Karpas-422 (cell line): ENCODE results near the gene HIBCH. TPM values are rescaled to one million over a fixed set of nuclear protein-coding genes. Genes with fewer than 3 reads are reported as not detected.
A peak's percentile ranks its signal among the peaks of the same experiment; 100 is the strongest.

Source experiments
- DNase-seq: peaks from one replicate; pipeline ENCODE4 v3.0.0-alpha.2; 2015
- H2AFZ ChIP-seq: fragments of 200-600 bp; sonication (generic); 2 replicates; pipeline ENCODE4 v1.6.1; 2014; ENCODE audit warnings: antibody characterized with exemption, low read length, mixed read lengths
- H3K27ac ChIP-seq: fragments of 200-600 bp; sonication (generic); 2 replicates; pipeline ENCODE4 v1.5.1; 2014; ENCODE audit warnings: mild to moderate bottlenecking, low read length, moderate library complexity
- H3K27me3 ChIP-seq: fragments of 200-600 bp; sonication (generic); 2 replicates; pipeline ENCODE4 v1.6.1; 2014; ENCODE audit warnings: low read length, mixed read lengths
- H3K36me3 ChIP-seq: fragments of 200-600 bp; sonication (generic); 2 replicates; pipeline ENCODE4 v1.6.1; 2014; ENCODE audit warnings: low read length, mixed read lengths; ENCODE audit not compliant: insufficient read depth
- H3K4me1 ChIP-seq: fragments of 200-600 bp; sonication (generic); 2 replicates; pipeline ENCODE4 v1.6.1; 2014; ENCODE audit warnings: mild to moderate bottlenecking, low read length, mixed read lengths
- H3K4me2 ChIP-seq: fragments of 200-600 bp; sonication (generic); 2 replicates; pipeline ENCODE4 v1.6.1; 2014; ENCODE audit warnings: low read length, low read depth, mild to moderate bottlenecking; ENCODE audit not compliant: poor library complexity, severe bottlenecking
- H3K4me3 ChIP-seq: fragments of 200-600 bp; sonication (generic); 2 replicates; pipeline ENCODE4 v1.5.1; 2014; ENCODE audit warnings: mild to moderate bottlenecking, antibody characterized with exemption, low read length, mixed read lengths
- H3K79me2 ChIP-seq: fragments of 200-600 bp; sonication (generic); 2 replicates; pipeline ENCODE4 v1.6.1; 2014; ENCODE audit warnings: mild to moderate bottlenecking, low read length, mixed read lengths
- H3K9ac ChIP-seq: fragments of 200-600 bp; sonication (generic); 2 replicates; pipeline ENCODE4 v1.6.0; 2014; ENCODE audit warnings: low read length
- H3K9me2 ChIP-seq: fragments of 200-600 bp; sonication (generic), shearing (Covaris generic); replicated peaks from 2 replicates; pipeline ENCODE4 v1.6.0; 2014; ENCODE audit warnings: mild to moderate bottlenecking, low read length, moderate library complexity; ENCODE audit not compliant: insufficient read depth
- H3K9me3 ChIP-seq: fragments of 300-700, 200-600 bp; sonication (generic); 2 replicates; pipeline ENCODE4 v1.6.1; 2014; ENCODE audit warnings: low read length, mixed read lengths
- H4K20me1 ChIP-seq: fragments of 200-600 bp; sonication (generic); 2 replicates; pipeline ENCODE4 v1.6.1; 2014; ENCODE audit warnings: mild to moderate bottlenecking, antibody characterized with exemption, low read length, low read depth; ENCODE audit not compliant: insufficient read depth
- total RNA-seq: library from RNA; depleted of rRNA; stranded (reverse); fragments of >200 nt; shearing (Covaris generic); gene quantifications from 2 replicates; pipeline ENCODE4 v1.2.3, GENCODE V29; 2014; ENCODE audit warnings: low replicate concordance

Gene HIBCH
- total RNA-seq, 1 experiment from 2014 or later = 33.5 TPM

GRCh38 chr2:190344276-190344827 is 24.7 kb upstream of the HIBCH start:
- no peaks in the 10 kb centered on the region for H3K79me2 ChIP-seq
- H3K27me3 ChIP-seq = no peaks in the 10 kb centered on the region
- H3K27ac ChIP-seq = no peak overlapping the region
- H4K20me1 ChIP-seq = no peaks in the 10 kb centered on the region
- DNase-seq = no peak
- H3K9me3 ChIP-seq = no peaks in the 10 kb centered on the region
- H3K4me3 ChIP-seq = peak overlapping the region; percentile 78
- peaks cover 37% of the 10 kb centered on the region for H3K4me1 ChIP-seq
- H3K9me2 ChIP-seq = no peaks in the 10 kb centered on the region
- H3K4me2 ChIP-seq = peak overlapping the region; percentile 95
- peak overlapping the region; percentile 100 for H2AFZ ChIP-seq
- no peaks in the 10 kb centered on the region for H3K36me3 ChIP-seq
- peak overlapping the region; percentile 71 for H3K9ac ChIP-seq

GRCh38 chr2:190343536-190344275 is 24.1 kb upstream of the HIBCH start, which contains the start of gene INPP1:
Gene INPP1, plus strand, starts transcription at chr2:190343589. Its CDS starts 16,514 bp downstream, at chr2:190360103.
- Histone ChIP-seq H3K4me2 (peak within 1 kb of the TSS; percentile 95), H3K4me3 (peak within 1 kb of the TSS; percentile 78)

GRCh38 chr2:190343089-190343535 is 23.5 kb upstream of the HIBCH start:
- peak overlapping the region; percentile 78 for H3K4me3 ChIP-seq
- peak overlapping the region; percentile 100 for H2AFZ ChIP-seq
- H3K27me3 ChIP-seq = no peaks in the 10 kb centered on the region
- no peaks in the 10 kb centered on the region for H4K20me1 ChIP-seq
- no peaks in the 10 kb centered on the region for H3K9me2 ChIP-seq
- H3K9ac ChIP-seq = peak overlapping the region; percentile 71
- H3K79me2 ChIP-seq = no peaks in the 10 kb centered on the region
- no peak for DNase-seq
- H3K27ac ChIP-seq = no peak overlapping the region
- peaks cover 39% of the 10 kb centered on the region for H3K4me1 ChIP-seq
- no peaks in the 10 kb centered on the region for H3K9me3 ChIP-seq
- H3K36me3 ChIP-seq = no peaks in the 10 kb centered on the region
- H3K4me2 ChIP-seq = peak overlapping the region; percentile 95

More at GRCh38 chr2:190343536-190344275, 24.1 kb upstream of the HIBCH start, which contains the start of gene INPP1:
- Histone ChIP-seq H3K27me3 (no peaks in the 10 kb centered on the region), H3K9me3 (no peaks in the 10 kb centered on the region), H3K36me3 (no peaks in the 10 kb centered on the region), H3K79me2 (no peaks in the 10 kb centered on the region), H3K9ac (peak within 1 kb of the TSS; percentile 71), H3K27ac (no peak within 1 kb of the TSS), H3K9me2 (no peaks in the 10 kb centered on the region), H3K4me1 (peaks cover 39% of the 10 kb centered on the region), H4K20me1 (no peaks in the 10 kb centered on the region), H2AFZ (peak within 1 kb of the TSS; percentile 100)
- DNase-seq = peak; percentile 64

DNA sequence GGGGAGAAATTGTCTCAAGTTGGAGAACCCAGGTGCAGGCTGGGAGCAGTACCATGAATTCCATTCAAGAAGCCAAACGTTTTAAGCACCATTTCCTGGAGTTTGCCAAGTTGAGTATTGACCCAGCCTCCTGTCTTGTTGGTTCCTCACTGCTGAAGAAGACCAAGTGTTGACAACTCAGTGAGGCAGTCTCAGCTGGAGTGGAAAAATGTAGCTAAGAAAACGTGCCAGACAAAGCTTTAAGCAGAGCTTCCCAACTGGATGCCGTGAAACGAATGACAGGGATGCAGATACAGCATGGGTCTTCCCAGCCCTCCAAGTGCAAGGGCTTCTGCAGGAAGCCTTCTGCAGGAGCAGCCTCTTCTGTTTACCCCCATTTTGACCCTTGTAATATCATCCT is 23.0 kb upstream of the HIBCH start:
- Histone ChIP-seq H3K9me3 (no peaks in the 10 kb centered on the region), H4K20me1 (no peaks in the 10 kb centered on the region), H3K9me2 (no peaks in the 10 kb centered on the region), H3K4me1 (peaks cover 39% of the 10 kb centered on the region), H3K4me3 (no peak overlapping the region), H3K27me3 (no peaks in the 10 kb centered on the region), H3K27ac (no peak overlapping the region), H3K36me3 (no peaks in the 10 kb centered on the region), H3K79me2 (no peaks in the 10 kb centered on the region), H3K4me2 (no peak overlapping the region), H2AFZ (no peak overlapping the region), H3K9ac (no peak overlapping the region)
- no peak for DNase-seq

DNA sequence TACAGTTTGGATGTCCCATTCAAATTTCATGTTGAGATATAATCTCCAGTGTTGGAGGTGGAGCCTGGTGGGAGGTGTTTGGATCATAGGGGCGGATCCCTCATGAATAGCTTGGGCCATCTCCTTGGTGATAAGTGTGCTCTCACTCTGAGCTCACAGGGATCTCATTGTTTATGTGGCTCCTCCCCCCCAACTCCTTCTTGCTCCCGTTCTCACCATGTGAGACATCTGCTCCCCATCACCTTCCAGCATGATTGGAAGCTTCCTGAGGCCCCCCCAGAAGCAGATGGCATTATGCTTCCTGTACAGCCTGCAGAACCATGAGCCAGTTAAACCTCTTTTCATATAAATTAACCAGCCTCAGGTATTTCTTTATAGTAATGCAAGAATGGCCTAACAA is 20.7 kb upstream of the HIBCH start:
- H3K4me1 ChIP-seq = peaks cover 39% of the 10 kb centered on the region
- DNase-seq = no peak
- H3K9me2 ChIP-seq = no peaks in the 10 kb centered on the region
- H3K4me2 ChIP-seq = no peak overlapping the region
- H2AFZ ChIP-seq = no peak overlapping the region
- H3K27ac ChIP-seq = no peak overlapping the region
- H4K20me1 ChIP-seq = no peaks in the 10 kb centered on the region
- no peaks in the 10 kb centered on the region for H3K27me3 ChIP-seq
- H3K9ac ChIP-seq = no peak overlapping the region
- H3K9me3 ChIP-seq = no peaks in the 10 kb centered on the region
- H3K4me3 ChIP-seq = no peak overlapping the region
- H3K79me2 ChIP-seq = no peaks in the 10 kb centered on the region
- no peaks in the 10 kb centered on the region for H3K36me3 ChIP-seq

DNA sequence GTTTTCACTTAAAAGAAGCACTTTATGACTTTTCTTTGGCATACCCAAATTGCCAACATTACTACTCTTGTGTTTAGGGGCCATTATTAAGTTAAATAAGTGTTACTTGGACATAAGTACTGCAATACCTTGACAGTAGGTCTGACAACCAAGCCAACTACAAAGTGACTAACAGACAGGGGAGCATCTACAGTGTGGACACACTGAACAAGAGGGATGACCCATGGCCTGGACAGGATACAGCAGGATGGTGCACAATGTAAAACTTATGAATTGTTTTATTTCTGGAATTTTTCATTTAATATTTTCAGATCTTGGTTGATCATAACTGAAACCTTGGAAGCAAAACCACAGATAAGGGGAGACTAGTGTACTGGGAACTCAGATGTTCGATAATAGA is 19.8 kb upstream of the HIBCH start:
- H3K9ac ChIP-seq = no peak overlapping the region

DNA sequence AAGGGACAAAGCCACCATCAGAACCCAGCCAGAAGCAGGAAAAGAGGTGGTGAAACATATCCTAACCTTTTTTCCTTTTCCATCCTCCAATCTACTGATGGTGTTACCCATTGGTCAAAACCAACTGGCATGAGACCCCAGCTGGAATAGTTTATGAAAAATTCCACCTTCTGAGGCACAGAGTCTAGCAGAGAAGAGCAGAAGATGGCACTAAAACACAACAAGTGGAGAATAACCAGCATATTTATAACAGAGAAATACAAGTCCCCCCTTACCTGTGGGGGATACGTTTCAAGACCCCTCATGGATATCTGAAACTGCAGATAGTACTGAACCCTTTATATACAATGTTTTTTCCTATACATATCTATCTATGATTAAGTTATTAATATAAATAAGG is 18.8 kb upstream of the HIBCH start:
- no peaks in the 10 kb centered on the region for H3K79me2 ChIP-seq
- no peak for DNase-seq

More for the DNA sequence above, 19.8 kb upstream of the HIBCH start:
- peaks cover 35% of the 10 kb centered on the region for H3K4me1 ChIP-seq
- no peaks in the 10 kb centered on the region for H3K27me3 ChIP-seq
- no peaks in the 10 kb centered on the region for H3K9me3 ChIP-seq
- no peaks in the 10 kb centered on the region for H3K79me2 ChIP-seq
- no peak overlapping the region for H3K4me2 ChIP-seq
- no peaks in the 10 kb centered on the region for H3K36me3 ChIP-seq
- H3K4me3 ChIP-seq = no peak overlapping the region
- no peak overlapping the region for H2AFZ ChIP-seq
- H3K27ac ChIP-seq = no peak overlapping the region
- H4K20me1 ChIP-seq = no peaks in the 10 kb centered on the region
- DNase-seq = no peak
- no peaks in the 10 kb centered on the region for H3K9me2 ChIP-seq

DNA sequence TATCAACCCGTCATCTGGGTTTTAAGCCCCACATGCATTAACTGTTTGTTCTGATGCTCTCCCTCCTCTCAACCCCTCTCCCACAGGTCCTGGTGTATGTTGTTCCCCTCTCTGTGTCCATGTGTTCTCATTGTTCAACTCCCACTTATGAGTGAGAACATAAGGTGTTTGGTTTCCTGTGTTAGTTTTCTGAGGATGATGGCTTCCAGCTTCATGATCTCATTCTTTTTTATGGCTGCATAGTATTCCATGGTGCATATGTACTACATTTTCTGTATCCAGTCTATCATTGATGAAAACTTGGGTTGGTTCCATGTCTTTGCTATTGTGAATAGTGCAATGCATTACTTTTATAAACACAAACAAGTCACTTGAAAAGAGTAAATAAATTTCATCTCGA is 16.8 kb upstream of the HIBCH start:
- Histone ChIP-seq H4K20me1 (no peaks in the 10 kb centered on the region), H3K27me3 (no peaks in the 10 kb centered on the region)

More for the DNA sequence above, 18.8 kb upstream of the HIBCH start:
- Histone ChIP-seq H3K4me1 (peaks cover 25% of the 10 kb centered on the region), H3K27ac (no peak overlapping the region), H3K4me2 (no peak overlapping the region), H2AFZ (no peak overlapping the region), H3K27me3 (no peaks in the 10 kb centered on the region), H3K36me3 (no peaks in the 10 kb centered on the region), H4K20me1 (no peaks in the 10 kb centered on the region), H3K9me3 (no peaks in the 10 kb centered on the region), H3K9ac (no peak overlapping the region), H3K4me3 (no peak overlapping the region), H3K9me2 (no peaks in the 10 kb centered on the region)

More for the DNA sequence above, 16.8 kb upstream of the HIBCH start:
- no peak for DNase-seq
- no peaks in the 10 kb centered on the region for H3K36me3 ChIP-seq
- H3K79me2 ChIP-seq = no peaks in the 10 kb centered on the region
- no peaks in the 10 kb centered on the region for H3K9me2 ChIP-seq
- no peaks in the 10 kb centered on the region for H3K9me3 ChIP-seq
- peaks cover 16% of the 10 kb centered on the region for H3K4me1 ChIP-seq
- H3K27ac ChIP-seq = no peak overlapping the region
- H2AFZ ChIP-seq = no peak overlapping the region
- H3K9ac ChIP-seq = no peak overlapping the region
- no peak overlapping the region for H3K4me3 ChIP-seq
- no peak overlapping the region for H3K4me2 ChIP-seq
